Camera-type eye (tissue), 1 donor: Measurements from ENCODE around the gene CNBP. TPM values are rescaled to one million over a fixed set of nuclear protein-coding genes. Genes with fewer than 3 reads are reported as not detected.

ENCODE experiments used
- total RNA-seq: library from RNA; depleted of rRNA; stranded (reverse); fragments of >200 nt; gene quantifications from one replicate; pipeline ENCODE4 v1.2.3, GENCODE V29; 2014

Gene CNBP
- total RNA-seq = 337 TPM

DNA sequence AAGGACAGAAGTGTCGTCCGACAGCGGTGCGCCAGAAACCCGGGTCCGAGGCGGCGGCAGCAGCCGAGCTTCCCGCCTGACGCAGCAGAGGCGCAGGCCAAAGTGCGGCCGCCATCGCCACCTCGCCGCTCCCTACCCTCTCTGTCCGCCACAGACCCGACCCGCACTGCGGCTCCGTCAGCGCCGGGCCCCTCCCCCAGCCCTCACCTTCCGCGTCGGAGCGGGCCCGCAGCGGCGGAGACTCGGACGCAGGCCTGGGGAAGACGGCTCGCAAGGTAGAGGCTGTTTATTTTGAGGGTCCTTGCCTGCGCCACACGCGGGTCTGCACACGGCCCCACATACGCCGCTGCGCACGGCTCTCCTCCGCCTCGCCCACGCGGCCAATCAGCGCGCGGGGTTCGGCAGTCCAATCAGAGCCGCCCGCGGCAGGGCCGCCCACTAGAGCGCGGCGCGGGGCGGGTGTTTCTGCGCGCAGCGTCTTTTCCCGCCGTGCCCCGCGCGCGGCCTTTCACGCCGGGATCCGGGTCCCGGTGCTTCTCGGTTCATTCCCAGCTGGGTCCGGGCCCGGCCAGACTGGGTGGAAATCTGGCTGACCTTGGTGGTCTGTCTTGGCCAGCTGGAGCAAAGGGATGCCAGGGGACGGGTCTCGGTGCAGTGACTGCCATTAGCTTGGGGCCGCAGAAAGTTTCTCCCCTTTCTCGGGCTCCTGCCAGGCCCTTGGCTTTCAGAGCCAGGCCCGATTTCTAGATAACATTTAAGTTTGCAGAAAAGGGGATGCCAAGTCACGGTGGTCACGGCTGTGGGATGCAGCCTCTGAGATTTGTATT lies at the start of gene CNBP:
TSS of gene CNBP (minus strand) at position 328 of the 827 bp plus-strand sequence. CDS start 12,139 bp downstream, outside the sequence.

DNA sequence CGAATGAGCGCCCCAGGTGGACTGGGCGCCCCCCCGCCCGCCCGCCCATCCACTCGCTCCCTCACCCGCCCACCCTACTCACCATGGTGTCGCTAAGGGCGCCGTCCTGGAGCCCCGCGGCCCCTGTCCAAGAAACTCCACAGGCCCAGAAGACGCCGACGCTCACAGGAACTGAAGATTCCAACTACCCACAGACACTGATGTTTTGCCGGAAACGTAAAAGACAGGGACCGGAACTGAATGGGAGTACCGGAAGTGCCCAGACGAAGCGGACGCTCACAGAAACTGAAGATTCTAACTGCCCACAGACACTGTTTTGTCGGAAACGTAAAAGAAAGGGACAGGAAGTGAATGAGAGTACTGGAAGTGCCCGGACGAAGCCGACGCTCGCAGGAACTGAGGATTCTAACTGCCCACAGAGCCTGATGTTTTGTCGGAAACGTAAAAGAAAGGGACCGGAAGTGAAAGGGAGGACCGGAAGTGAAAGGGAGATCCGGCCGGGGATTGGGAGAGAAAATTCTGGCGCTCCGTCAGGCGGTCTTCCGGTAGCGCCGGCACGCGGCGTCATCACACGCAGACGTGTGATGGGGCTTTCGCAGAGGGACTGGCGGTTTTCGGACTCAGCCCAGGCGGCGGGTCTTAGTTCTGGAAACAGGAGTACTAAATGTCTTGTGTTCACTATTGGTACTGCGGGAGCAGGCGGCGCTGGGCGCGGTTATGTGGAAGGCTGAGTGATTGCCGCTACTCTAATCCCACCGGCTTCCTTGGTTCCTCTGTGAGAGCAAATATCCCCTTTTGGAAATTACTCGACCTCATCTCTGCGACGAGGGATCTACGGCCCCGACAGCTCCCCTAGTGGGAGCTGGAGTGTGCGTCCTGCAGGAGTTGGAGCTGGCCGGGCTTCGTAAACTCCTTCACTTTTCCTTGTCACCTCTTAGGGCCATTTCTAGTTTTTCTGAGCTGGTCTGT lies 22.5 kb downstream of the CNBP start, which contains the start of gene ISY1:
TSS of gene ISY1 (minus strand) at position 173 of the 969 bp plus-strand sequence. CDS start at position 85, 88 bp downstream.

DNA sequence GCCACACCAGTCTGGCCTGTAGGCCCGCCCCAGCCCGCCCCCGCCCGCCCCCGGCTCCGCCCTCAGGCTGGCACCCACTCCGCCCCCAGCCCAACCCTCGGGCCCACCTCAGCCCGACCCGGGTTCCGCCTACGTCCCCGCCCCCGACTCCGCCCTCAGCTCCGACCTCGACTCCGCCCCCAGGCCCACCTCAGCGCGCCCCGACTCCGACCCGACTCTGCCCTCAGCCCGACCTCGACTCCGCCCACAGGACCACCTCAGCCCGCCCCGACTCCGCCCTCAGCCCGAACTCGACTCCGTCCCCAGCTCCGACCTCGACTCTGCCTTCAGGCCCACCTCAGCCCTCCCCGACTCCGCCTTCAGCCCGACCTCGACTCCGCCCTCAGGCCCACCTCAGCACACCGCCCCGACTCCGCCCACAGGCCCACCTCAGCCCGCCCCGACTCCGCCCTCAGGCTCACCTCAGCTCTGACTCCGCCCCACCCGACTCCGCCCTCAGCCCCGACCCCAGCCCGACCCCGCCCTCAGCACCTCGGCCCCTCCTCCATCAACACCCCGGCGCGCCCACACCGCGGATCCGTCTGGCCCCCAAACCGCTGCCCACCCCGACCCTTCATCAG lies 61.8 kb downstream of the CNBP start, which contains the start of gene RAB43:
TSS of gene RAB43 (minus strand) at position 13 of the 620 bp plus-strand sequence. CDS start 315 bp downstream, outside the sequence.

Other genes starting within 250 kb of the CNBP start
- gene CFAP92, start 189.8 kb downstream of the CNBP start, total RNA-seq = 1.3 TPM
- 1.1 TPM for gene EFCC1, start 182.6 kb downstream of the CNBP start, total RNA-seq
- 1.2 TPM for gene GP9, start 123.1 kb downstream of the CNBP start, total RNA-seq
- gene RAB43, start 62.1 kb downstream of the CNBP start, total RNA-seq = 8.6 TPM
- 24.4 TPM for gene ISY1, start 22.8 kb downstream of the CNBP start, total RNA-seq
- 122 TPM for gene COPG1, start 65.7 kb upstream of the CNBP start, total RNA-seq
- 35.2 TPM for gene HMCES, start 95.0 kb upstream of the CNBP start, total RNA-seq
- gene EFCAB12, start 244.7 kb upstream of the CNBP start, total RNA-seq = 0.44 TPM